ENCODE data around the gene GTF2F2.

The GTF2F2 gene

DNA sequence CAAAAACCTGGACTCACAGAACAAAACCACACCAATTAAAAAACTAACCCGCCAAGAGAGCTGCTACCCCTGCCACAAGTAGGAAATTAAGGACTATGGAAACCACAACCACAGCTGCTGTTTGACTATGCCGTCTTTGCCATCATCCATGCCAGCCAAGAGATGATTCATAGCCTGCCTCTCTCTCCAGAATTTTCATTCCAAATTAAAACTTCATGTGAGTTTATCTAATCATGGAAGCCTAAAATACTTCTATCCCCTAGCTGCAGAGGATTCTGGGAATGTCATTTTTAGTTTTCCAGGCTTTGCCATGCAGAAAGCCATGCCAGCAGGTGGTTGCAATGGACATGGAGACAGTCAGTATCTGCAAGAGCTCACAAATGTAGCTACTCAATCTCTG is 27.6 kb upstream of the GTF2F2 start:
- TF ChIP-seq, protein P1, sequence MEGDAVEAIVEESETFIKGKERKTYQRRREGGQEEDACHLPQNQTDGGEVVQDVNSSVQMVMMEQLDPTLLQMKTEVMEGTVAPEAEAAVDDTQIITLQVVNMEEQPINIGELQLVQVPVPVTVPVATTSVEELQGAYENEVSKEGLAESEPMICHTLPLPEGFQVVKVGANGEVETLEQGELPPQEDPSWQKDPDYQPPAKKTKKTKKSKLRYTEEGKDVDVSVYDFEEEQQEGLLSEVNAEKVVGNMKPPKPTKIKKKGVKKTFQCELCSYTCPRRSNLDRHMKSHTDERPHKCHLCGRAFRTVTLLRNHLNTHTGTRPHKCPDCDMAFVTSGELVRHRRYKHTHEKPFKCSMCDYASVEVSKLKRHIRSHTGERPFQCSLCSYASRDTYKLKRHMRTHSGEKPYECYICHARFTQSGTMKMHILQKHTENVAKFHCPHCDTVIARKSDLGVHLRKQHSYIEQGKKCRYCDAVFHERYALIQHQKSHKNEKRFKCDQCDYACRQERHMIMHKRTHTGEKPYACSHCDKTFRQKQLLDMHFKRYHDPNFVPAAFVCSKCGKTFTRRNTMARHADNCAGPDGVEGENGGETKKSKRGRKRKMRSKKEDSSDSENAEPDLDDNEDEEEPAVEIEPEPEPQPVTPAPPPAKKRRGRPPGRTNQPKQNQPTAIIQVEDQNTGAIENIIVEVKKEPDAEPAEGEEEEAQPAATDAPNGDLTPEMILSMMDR (IDR thresholded peaks at IDR 0.05; ENCODE audit: low read depth, low read length): no peak
- DNase-seq (ENCODE audit: extremely low read depth, low read depth): peak; percentile 22

DNA sequence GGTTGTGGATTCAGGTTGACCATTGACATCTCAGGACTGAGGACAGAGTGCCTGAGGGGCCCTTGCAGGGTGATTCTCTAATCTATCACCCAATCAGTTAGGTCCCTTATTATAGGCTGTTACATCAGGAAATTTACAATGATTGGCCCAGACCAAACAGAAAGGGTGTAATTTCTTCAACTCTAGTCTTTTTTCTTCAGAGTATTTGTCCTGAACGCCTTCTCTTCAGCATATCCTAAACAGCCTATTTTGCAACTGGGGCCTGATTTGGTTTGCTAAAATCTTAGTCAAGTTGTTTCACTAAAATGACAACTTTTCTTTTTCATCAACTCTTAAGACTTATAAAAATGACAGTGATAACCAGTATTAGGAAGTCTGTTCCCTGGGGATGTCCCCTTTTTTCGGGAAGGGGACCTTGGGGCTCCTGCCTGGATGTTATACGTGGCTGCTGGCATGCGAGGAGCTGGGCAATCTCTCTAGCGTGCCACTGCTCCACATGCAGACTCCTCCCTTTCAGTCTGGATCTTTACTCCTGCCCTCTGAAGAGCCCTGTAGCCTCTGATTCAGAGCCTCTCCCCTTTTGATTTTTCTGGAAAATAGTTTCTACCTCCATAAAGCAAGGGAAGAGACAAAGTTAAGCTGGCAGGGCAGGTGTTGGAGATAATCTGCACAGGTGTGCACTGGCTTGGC is 19.6 kb upstream of the GTF2F2 start:
- TF ChIP-seq, protein P1 (IDR thresholded peaks at IDR 0.05; ENCODE audit: low read depth, low read length): no peak
- DNase-seq (ENCODE audit: extremely low read depth, low read depth): no peak

DNA sequence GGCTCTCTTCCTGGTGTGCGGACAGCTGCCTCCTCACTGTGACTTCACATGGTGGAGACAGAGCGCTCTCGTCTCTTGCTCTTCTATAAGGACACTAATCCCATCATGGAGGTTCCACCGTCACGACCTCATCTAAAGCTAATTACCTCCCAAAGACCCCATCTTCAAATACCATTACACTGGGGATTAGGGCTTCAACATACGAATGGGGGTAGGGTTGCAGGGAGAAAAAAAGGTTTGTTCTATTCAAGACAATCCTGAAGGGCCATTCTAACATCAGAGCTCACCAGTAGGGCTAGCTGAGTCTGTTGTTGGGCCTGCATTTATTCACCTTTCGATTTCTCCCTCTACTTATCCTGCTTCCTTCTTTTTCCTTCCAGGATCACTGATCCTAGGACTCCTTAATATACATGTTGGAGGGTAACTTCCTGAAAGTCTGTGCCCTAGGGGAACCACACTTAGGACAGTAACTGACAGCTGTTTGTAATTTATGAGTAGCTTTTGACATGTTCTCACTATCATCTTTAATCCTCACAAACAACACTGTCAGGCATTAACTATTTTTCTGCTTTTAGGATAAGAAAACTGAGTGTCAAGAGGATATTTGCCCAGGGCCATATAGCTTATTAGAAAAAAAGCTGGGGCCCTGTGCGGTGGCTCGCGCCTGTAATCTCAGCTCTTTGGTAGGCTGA is 18.8 kb upstream of the GTF2F2 start:
- TF ChIP-seq, protein P1 (IDR thresholded peaks at IDR 0.05; ENCODE audit: low read depth, low read length): no peak
- DNase-seq (ENCODE audit: extremely low read depth, low read depth): no peak

DNA sequence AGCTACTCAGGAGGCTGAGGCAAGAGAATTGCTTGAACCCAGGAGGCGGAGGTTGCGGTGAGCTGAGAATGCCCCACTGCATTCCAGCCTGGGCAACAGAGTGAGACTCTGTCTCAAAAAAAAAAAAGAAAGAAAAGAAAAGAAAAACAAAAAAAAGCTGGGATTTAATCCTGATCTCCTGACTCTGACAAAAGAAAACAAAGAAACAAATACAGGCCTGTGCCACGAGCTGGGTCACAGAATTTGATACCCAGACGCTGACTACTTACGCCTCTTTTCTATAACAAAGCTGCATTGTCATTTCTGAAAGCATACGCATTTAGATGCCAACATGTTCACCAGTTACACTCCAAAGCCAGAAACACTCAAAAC is 18.2 kb upstream of the GTF2F2 start:
- no peak for DNase-seq (ENCODE audit: extremely low read depth, low read depth)
- TF ChIP-seq, protein P1 (IDR thresholded peaks at IDR 0.05; ENCODE audit: low read depth, low read length): no peak

DNA sequence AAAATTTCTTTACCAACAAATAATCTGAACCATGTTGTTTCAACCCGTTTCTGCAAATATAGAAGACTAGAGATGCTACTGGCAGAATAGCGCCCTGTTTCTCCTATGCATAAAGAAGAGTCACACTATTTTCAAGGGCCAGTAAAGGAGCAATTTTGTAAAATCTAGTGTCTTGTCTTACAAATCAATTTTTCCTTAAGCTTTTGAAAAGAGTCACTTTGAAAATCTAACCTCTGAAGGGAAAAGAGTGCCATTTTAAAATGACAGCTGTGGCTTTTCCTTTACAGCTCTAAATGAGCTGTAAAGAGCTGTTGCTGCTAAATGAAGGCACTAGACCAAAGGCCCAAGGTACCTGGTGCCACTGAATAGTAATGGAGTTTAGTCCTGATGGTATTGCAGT is 16.9 kb upstream of the GTF2F2 start:
- TF ChIP-seq, protein P1 (IDR thresholded peaks at IDR 0.05; ENCODE audit: low read depth, low read length): no peak
- no peak for DNase-seq (ENCODE audit: extremely low read depth, low read depth)

DNA sequence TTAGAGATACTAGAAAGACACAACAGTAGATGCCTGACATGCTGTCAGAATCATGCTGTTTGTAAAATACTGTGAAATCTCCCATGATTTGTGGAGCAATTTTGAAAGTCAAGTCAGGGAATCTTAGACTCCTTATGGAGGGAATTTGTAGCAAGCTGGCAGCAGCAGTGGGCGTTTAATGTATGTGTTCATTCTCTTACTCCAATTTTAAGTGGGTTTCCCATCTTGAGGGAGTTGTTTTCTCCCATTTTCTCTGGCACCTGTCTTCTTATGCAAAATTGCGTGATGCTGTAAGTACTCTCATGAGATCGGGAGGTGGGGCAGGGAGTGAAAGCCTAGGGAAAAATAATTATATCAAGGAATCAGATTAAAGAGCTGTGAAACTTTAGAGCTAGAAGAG is 16.0 kb upstream of the GTF2F2 start:
- DNase-seq (ENCODE audit: extremely low read depth, low read depth): no peak
- TF ChIP-seq, protein P1 (IDR thresholded peaks at IDR 0.05; ENCODE audit: low read depth, low read length): no peak

DNA sequence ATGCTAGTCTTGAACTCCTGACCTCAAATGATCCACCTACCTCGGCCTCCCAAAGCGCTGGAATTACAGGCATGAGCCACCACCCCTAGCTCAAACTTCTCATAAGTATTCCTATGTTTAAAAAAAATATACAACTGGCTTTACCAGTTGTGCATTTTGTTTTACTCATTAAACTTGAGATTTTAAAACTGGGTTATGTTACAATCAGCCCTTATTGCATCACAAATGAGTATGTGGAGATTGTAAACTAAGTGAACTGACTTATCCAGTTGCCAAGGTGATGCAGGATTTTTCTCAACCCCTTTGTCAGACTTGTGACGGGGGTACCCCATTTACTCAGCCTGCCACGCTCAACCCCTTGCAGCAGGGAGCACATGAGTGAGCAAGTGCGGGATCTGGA is 14.4 kb upstream of the GTF2F2 start:
- DNase-seq (ENCODE audit: extremely low read depth, low read depth): no peak

More for the DNA sequence above, 14.4 kb upstream of the GTF2F2 start:
- TF ChIP-seq, protein P1 (IDR thresholded peaks at IDR 0.05; ENCODE audit: low read depth, low read length): no peak
